ENCODE data around the gene VMP1. TPM values are rescaled to one million over a fixed set of nuclear protein-coding genes. Genes with fewer than 3 reads are reported as not detected.

VMP1 gene
- total RNA-seq, 1 experiment from 2014 or later, result 277 TPM

- Histone ChIP-seq H3K27me3 (replicated peaks; ENCODE audit: control insufficient read depth, insufficient read depth, low read length) (no peaks in the 10 kb centered on the region), H3K4me1 (no peaks in the 10 kb centered on the region), H3K9me3 (no peaks in the 10 kb centered on the region), H3K4me3 (ENCODE audit: low read depth, low read length) (no peak overlapping the region), H3K36me3 (ENCODE audit: control insufficient read depth, insufficient read depth, low read length) (no peaks in the 10 kb centered on the region)
- intact Hi-C loops (cut with micrococcal nuclease; ENCODE audit: unreplicated experiment), result no loop called here
- CTCF ChIA-PET, result no interaction called here
- no peak overlapping the region for H3K27ac Mint-ChIP-seq (ENCODE audit: unreplicated experiment)
- no peak overlapping the region for H3K4me3 Mint-ChIP-seq (ENCODE audit: unreplicated experiment)
- no peak for DNase-seq
- no peaks in the 10 kb centered on the region for H3K9me3 Mint-ChIP-seq (ENCODE audit: unreplicated experiment)
- H3K4me1 Mint-ChIP-seq (ENCODE audit: low read depth, unreplicated experiment), result peaks cover 7% of the 10 kb centered on the region
- peaks cover 17% of the 10 kb centered on the region for H3K36me3 Mint-ChIP-seq (ENCODE audit: insufficient read depth, unreplicated experiment)
- H3K27me3 Mint-ChIP-seq (ENCODE audit: insufficient read depth, unreplicated experiment), result no peaks in the 10 kb centered on the region
- TF ChIP-seq CTCF (IDR thresholded peaks at IDR 0.05; ENCODE audit: insufficient read depth in 1 of 2, low read depth in 1 of 2, low read length in 1 of 2, severe bottlenecking in 1 of 2, unreplicated experiment in 1 of 2), result no peak
- POLR2A ChIA-PET, result no interaction called here
- no TSS peak for BruUV-seq (replicated peaks)
These were observed 9.0 kb downstream of the VMP1 start for GRCh38 chr17:59716427-59716826.

GRCh38 chr17:59719526-59719925 lies 12.1 kb downstream of the VMP1 start:
- CTCF ChIA-PET, result no interaction called here
- Histone ChIP-seq H3K27me3 (replicated peaks; ENCODE audit: control insufficient read depth, insufficient read depth, low read length) (no peaks in the 10 kb centered on the region), H3K4me1 (peaks cover 9% of the 10 kb centered on the region), H3K36me3 (ENCODE audit: control insufficient read depth, insufficient read depth, low read length) (no peaks in the 10 kb centered on the region), H3K4me3 (ENCODE audit: low read depth, low read length) (no peak overlapping the region), H3K9me3 (no peaks in the 10 kb centered on the region)
- Mint-ChIP-seq H3K4me1 (ENCODE audit: low read depth, unreplicated experiment) (peaks cover 11% of the 10 kb centered on the region), H3K4me3 (ENCODE audit: unreplicated experiment) (no peak overlapping the region), H3K27me3 (ENCODE audit: insufficient read depth, unreplicated experiment) (no peaks in the 10 kb centered on the region), H3K27ac (ENCODE audit: unreplicated experiment) (no peak overlapping the region), H3K36me3 (ENCODE audit: insufficient read depth, unreplicated experiment) (peaks cover 10% of the 10 kb centered on the region), H3K9me3 (ENCODE audit: unreplicated experiment) (no peaks in the 10 kb centered on the region)
- POLR2A ChIA-PET, result interaction anchor here (1.2 kb wide), 1 partner anchor 12 kb away, joined by 3 read pairs; the partner anchor contains the start of genes PTRH2 and VMP1
- intact Hi-C loops (cut with micrococcal nuclease; ENCODE audit: unreplicated experiment), result no loop called here
- no peak for DNase-seq
- no peak for TF ChIP-seq CTCF (IDR thresholded peaks at IDR 0.05; ENCODE audit: insufficient read depth in 1 of 2, low read depth in 1 of 2, low read length in 1 of 2, severe bottlenecking in 1 of 2, unreplicated experiment in 1 of 2)
- no TSS peak for BruUV-seq (replicated peaks)

- H3K9me3 Mint-ChIP-seq (ENCODE audit: unreplicated experiment), result no peaks in the 10 kb centered on the region
- intact Hi-C loops (cut with micrococcal nuclease; ENCODE audit: unreplicated experiment), result no loop called here
- Histone ChIP-seq H3K27me3 (replicated peaks; ENCODE audit: control insufficient read depth, insufficient read depth, low read length) (no peaks in the 10 kb centered on the region), H3K36me3 (ENCODE audit: control insufficient read depth, insufficient read depth, low read length) (no peaks in the 10 kb centered on the region), H3K9me3 (no peaks in the 10 kb centered on the region), H3K4me3 (ENCODE audit: low read depth, low read length) (no peak overlapping the region), H3K4me1 (peaks cover 12% of the 10 kb centered on the region)
- H3K27me3 Mint-ChIP-seq (ENCODE audit: insufficient read depth, unreplicated experiment), result no peaks in the 10 kb centered on the region
- no peak overlapping the region for H3K27ac Mint-ChIP-seq (ENCODE audit: unreplicated experiment)
- ChIA-PET CTCF (no interaction called here), POLR2A (no interaction called here)
- no TSS peak for BruUV-seq (replicated peaks)
- peaks cover 18% of the 10 kb centered on the region for H3K4me1 Mint-ChIP-seq (ENCODE audit: low read depth, unreplicated experiment)
- no peak for TF ChIP-seq CTCF (IDR thresholded peaks at IDR 0.05; ENCODE audit: insufficient read depth in 1 of 2, low read depth in 1 of 2, low read length in 1 of 2, severe bottlenecking in 1 of 2, unreplicated experiment in 1 of 2)
- H3K36me3 Mint-ChIP-seq (ENCODE audit: insufficient read depth, unreplicated experiment), result peaks cover 18% of the 10 kb centered on the region
- no peak overlapping the region for H3K4me3 Mint-ChIP-seq (ENCODE audit: unreplicated experiment)
- no peak for DNase-seq
These were observed 15.2 kb downstream of the VMP1 start for GRCh38 chr17:59722623-59723022.
